Endothelial cell of umbilical vein (primary cell): Measurements from ENCODE around the gene BCAS3.

Source experiments
- CTCF ChIP-seq, 2 donors: IDR thresholded peaks; 1 replicate in 1 of 2; 2 replicates in 1 of 2; pipeline ENCODE4 v1.5.1; 2011; ENCODE audit warnings: low read length in 2 of 2, mild to moderate bottlenecking in 2 of 2, moderate library complexity in 2 of 2, control low read depth in 1 of 2, inconsistent platforms in 1 of 2, low read depth in 1 of 2; ENCODE audit not compliant: insufficient read depth in 1 of 2; ENCODE audit errors: extremely low read depth in 1 of 2
- EZH2 ChIP-seq: IDR thresholded peaks from 2 replicates; pipeline ENCODE4 v1.6.1; 2012; ENCODE audit warnings: borderline replicate concordance, low read depth, mild to moderate bottlenecking, moderate library complexity, low read length, inconsistent platforms; ENCODE audit not compliant: severe bottlenecking
- FOS ChIP-seq: IDR thresholded peaks from 2 replicates; pipeline ENCODE4 v1.6.1; 2011; ENCODE audit warnings: mild to moderate bottlenecking, low read length, moderate library complexity, borderline replicate concordance; ENCODE audit not compliant: insufficient read depth
- GATA2 ChIP-seq: IDR thresholded peaks from 2 replicates; pipeline ENCODE4 v1.7.0; 2011; ENCODE audit warnings: low read depth, mild to moderate bottlenecking, moderate library complexity, mixed read lengths, low read length; ENCODE audit not compliant: insufficient read length, insufficient read depth
- JUN ChIP-seq: IDR thresholded peaks from 2 replicates; pipeline ENCODE4 v1.6.1; 2011; ENCODE audit warnings: borderline replicate concordance, low read depth; ENCODE audit not compliant: insufficient read length, insufficient read depth
- MYC ChIP-seq: IDR thresholded peaks from one replicate; pipeline ENCODE4 v1.6.1; 2011; ENCODE audit warnings: mild to moderate bottlenecking, low read depth, low read length
- POLR2A ChIP-seq: IDR thresholded peaks from 2 replicates; pipeline ENCODE4 v1.6.1; 2012; ENCODE audit warnings: low read depth, mild to moderate bottlenecking, control low read depth, low read length
- POLR2AphosphoS5 ChIP-seq: IDR thresholded peaks from 2 replicates; pipeline ENCODE4 v1.6.1; 2012; ENCODE audit warnings: low read depth, mild to moderate bottlenecking, control low read depth, low read length, moderate library complexity; ENCODE audit not compliant: insufficient read depth
- TF ChIP-seq, protein P1 (sequence below): IDR thresholded peaks from 2 replicates; pipeline ENCODE4 v1.6.1; 2011; ENCODE audit not compliant: insufficient read depth, insufficient read length

DNA sequence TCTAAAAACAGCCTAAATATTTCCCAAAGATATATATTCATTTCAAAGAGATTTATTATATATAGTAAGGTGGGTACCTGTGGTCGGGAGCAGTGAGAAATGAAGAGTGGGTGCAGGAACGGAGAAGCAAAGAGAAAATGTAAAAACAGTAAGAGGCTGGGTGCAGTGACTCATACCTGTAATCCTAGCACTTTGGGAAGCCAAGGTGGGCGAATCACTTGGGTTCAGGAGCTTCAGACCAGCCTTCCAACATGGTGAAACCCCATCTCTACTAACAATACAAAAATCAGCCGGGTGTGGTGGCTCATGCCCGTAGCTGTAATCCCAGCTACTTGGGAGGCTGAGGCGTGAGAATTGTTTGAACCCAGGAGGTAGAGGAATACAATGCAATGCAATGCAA lies 257.1 kb downstream of the BCAS3 start:
- TF ChIP-seq EZH2 (no peak), POLR2A (no peak), CTCF (IDR thresholded peaks at IDR 0.05; ENCODE audit: extremely low read depth in 1 of 2, insufficient read depth in 1 of 2, low read depth in 1 of 2, low read length in 2 of 2) (no peak), FOS (no peak), MYC (no peak), JUN (no peak), POLR2AphosphoS5 (no peak), GATA2 (no peak)
- TF ChIP-seq, protein P1, sequence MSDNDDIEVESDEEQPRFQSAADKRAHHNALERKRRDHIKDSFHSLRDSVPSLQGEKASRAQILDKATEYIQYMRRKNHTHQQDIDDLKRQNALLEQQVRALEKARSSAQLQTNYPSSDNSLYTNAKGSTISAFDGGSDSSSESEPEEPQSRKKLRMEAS = no peak
